ELR (cell line): ENCODE results near the gene WDR20.
A peak's percentile ranks its signal among the peaks of the same experiment; 100 is the strongest.

Experiments used
- DNase-seq: peaks from one replicate; pipeline ENCODE4 v3.0.0-alpha.2; 2015; ENCODE audit warnings: low read depth

The WDR20 gene

DNA sequence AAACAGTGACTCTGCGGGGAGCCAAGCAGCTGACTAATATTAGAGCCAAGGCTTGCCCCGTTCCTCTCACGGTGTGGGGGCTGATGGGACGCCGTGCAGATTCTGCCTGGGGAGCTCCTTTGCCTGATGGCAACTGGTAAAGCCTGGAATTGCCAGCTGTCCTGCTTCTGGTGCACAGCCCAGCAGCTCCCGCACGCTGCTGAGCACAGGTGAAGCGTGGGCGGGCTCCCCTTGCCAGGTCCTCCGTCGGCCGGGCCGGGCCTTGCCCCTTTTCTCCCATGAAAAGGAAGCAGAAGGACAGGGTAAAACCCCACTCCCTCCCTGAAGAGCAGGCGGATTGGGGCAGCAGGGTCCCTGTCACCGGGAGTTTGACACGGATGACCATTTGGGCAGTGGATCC lies 79.0 kb downstream of the WDR20 start:
- no peak for DNase-seq

DNA sequence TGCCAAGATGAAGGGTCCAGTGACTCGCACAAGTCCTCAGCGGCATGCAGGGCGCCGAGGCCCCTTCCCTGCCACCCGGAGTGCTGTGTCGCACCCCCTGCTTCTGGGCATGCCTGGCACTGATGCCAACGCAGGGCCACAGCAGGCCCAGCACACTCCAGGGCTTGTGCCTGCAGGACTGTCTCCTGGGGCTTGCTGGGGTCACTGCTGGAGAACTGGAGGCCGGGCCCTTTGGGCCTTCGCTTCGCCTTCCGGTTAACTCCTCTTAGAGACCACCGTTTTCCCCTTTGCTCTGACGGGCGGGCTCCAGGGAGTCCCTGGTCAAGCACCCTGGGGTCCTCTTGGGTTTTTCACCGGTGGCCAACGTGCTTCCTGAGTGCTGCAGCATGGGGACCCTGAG lies 79.6 kb downstream of the WDR20 start:
- no peak for DNase-seq

DNA sequence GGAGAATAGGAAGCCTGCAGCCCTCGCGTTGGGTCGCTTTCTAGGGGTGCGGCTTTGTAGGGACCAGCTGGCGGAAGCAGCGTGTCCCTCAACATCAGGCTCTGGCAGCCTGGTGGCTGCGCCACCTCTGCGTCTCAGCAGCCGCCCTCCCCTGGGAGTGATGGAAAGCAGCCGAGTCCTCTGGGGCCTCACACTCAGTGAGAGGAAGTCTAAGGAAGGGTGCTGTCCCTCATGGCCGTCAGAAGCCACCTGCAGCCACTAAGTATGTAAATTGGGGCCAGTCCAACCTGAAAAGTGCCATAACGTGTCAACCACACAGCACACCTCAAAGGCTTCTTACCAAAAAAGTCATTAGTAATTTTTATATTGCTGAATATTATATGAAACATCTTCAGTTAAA lies 80.3 kb downstream of the WDR20 start:
- no peak for DNase-seq

DNA sequence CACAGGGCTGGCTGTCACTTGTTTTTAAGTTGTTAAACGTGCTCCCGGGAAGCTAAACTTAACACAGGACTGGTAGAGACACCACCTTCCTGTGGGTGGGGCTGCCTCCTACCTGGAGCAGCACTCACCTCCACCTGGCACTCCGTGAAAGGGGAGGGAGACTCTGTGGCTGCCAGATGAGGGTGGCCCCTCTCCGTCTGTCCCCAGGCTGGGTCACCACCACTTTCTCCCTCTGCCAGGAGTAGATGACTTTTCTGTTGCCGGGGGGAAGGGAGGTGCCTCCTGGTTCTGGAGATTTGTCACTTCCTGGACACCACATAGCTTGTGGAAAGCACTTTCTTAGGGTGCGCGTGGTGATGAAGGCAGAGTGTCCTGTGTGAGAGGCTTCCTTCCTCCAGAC lies 81.3 kb downstream of the WDR20 start:
- DNase-seq = peak; percentile 93

DNA sequence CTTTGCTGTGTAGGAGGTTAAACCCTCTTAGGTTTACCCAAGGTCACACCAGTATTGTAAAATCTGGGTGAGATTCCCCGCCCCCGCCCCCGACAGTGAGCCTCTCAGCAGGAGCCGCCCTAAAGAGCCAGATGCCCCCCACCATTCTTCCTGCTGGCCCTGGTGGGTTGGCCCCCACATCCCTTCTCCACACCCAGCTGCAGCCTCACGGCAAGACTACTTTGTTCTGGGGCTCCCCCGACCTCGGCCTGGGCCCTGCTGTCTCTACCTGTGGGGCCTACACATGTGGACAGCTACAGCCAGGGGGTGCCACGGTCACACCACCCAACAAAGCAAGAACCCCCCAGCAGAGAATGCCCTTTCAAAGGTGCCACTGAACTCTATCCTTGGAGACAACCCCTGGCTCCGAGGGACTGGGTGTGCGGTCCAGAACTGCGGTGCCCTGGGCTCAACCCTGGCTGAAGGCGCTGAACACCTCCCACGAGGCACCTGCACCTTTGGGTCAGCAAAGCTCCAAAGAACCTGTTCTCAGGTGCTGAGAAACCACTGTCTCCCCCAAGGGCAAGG lies 82.4 kb downstream of the WDR20 start:
- DNase-seq = no peak

DNA sequence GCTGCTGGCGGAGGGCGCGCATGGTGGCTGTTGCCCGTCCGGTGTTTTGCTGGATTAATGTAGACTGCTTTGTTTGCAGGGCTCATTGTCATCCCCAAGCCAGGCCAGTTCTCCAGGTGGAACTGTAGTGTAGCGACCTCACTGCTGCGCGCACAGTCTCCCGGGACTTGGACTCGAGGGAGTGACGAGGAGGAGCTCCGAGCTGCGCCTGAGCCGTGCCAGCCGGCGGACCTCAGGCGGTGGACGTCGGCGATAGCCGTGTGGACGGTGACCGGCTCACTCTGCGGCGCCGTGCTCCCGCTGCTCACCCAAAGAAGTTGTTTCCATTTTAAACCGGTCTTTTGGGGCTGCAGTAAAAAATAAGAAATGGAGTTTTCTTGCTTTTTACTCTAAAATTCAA lies 83.1 kb downstream of the WDR20 start:
- DNase-seq = no peak

DNA sequence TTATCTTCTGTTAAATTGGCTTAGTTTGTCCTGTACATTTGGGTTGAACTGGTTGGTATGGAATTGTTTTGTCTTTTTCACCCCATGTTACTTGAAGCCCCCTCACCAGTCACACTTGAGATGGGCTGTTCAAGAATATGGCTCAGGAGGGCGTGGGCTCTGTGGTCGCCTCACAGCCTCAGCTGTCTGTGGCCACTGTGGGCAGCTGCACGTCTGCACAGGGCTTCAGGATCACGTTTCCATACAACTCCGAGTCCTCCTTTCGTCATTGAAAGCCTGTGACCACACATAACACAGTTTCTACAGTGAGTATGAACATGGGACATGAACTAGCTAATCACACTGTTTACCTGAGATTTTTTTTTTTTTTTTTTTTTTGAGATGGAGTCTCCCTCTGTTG lies 84.0 kb downstream of the WDR20 start:
- no peak for DNase-seq

DNA sequence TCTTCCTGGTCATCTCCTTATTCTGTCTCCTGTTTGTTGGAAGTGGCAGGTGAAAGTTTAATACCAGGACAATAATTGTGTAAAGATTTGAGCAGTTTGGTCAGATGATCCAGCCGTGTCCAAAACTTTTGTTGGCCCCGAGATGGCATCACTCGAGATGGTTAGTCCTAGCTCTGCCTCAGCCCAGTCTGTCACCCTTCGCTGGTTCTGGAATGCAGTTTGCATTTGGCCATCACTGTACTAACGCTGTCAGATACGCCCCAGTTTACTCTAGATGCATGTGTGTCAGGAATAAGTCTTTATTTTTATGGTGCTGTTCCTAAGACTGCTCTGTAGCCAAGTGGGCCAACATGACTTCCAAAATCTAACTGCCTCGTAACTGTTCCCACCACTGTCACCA lies 85.7 kb downstream of the WDR20 start:
- no peak for DNase-seq

DNA sequence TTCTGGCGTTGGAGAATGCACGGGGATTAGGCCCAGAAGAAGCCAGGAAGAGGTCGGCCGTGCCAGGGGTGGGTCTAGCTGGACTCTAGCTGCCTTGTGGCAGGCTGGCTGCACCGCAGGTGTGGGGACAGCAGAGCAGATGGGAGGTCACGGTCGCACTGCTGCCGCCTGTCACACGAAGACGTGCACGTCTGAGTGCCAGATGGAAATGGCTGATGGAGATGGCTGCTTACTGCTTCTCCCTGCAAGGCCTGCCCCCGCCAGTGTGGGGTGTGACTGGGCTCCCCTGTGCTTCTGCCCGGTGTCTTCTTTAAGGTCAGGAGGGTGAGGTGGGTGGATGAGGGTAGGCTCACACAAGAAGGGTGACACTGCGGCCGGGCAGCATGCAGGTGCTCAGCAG lies 86.2 kb downstream of the WDR20 start:
- no peak for DNase-seq

DNA sequence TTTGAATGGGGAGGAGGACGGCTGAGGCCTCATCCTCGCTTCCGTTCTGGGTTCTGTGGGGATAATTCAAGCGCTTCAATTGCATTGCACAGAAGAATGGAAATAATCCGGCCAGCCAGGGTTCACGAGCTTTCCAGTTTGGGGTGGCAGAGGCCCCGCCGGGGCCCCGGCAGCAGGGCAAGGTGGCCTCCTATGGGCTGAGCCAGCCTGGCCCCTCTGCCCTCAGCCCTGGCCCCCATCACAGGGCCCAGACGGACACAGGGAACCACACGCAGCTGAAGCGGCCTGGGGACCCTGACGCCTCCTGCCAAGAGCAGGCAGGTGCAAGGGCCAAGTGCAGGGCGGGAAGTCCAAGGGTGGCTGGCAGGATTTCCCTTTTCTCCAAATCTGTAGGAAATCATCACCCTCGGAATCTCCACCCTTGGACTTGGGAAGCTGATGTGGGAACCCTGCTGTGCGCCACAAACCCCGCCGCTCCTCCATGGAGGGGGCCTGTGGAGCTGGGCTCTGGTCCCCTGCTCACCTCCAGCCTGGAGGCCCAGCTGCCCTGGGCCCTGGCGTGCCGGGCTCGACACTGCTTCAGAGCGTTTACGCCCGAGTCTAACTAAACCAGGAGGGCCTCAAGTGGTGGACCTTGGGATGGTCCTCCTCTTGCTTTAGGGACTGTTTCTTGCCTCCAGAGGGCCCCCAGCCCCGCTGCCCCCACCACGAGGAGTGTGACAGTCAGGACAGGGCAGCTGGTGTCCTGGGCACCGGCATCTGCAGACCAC lies 86.8 kb downstream of the WDR20 start:
- no peak for DNase-seq

DNA sequence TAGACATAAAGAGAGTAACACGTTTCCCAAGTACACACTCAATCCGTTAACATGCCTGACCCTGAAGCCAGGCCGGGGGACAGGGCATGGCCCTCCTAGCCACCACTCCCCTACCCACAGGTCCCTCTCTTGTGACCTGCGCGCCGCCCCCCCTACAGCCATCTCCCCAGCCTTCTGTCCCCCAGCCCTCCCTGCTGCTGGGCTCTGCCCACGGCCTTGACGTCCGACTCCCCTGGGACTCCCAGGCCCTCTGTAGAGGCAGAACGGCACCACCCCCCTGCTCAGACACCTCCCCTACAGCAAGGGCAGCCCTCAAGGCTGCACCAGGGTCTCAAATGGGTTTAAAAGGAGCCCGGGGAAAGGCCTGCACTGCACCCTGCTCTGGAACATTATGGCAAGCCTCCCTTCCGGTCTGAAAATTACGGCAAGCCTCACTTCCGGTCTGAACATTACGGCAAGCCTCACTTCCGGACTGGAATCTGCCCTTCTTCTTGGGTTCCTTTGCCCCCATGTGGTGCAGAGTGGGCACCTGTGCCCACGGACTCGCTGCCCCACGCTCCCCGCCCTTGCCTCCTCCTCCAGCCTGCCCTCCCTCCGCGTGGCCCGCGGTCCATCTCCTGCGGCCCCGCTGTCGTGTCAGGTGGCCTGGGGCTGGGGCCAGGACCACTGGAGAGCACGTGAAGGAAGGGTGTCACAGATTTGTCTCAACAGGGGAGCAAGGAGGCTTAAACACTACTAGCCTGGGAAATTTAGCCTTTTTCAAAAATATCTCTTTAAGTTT lies 87.7 kb downstream of the WDR20 start:
- DNase-seq = no peak

DNA sequence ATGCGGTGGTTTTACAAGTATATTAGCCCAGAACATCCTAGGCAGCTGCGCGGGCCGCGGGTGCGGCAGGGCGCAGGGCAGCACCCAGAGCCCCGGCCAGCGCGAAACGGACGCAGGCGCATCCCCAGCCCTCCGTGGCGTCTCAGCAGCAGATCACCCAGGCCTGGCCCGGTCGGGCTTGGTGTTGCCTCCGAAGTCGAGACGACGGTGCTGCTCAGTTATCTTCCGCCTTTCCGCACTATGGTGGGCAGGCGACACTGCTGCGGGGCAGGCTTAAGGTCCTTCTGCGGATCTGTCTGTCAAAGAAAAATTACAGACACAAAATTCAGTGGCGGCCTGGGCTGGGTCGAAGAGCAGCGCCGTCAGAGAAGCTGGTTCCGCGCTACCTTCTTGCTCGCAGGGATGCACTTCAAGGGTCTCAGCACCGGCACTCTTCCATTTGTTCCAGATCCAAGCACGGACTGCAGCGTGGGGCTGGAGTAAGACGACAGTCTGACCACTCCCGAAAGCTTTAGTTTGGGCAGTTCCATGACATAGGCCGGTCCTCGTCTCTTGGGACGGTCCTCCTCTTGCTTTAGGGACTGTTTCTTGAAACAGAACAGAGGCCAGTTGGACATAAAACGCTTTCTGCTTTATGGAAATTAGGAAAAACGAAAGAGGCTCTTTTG lies 89.5 kb downstream of the WDR20 start:
- no peak for DNase-seq

DNA sequence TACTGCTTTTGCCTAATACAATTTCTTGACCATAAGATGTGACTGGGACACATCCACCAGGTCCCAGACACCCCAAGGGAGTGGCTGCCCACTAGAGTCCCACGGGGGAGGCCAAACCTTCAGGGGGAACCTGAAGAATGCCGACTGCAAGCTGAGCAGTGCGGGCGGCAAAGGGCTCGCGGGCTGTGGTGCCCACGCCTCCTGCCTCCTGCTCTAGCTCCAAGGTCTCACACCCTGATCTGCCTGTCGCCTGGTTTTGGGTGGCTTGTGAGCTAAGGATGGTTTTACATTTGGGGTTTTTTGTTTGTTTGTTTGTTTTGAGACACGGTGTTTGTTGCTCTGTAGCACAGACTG lies 90.0 kb downstream of the WDR20 start:
- DNase-seq = no peak

DNA sequence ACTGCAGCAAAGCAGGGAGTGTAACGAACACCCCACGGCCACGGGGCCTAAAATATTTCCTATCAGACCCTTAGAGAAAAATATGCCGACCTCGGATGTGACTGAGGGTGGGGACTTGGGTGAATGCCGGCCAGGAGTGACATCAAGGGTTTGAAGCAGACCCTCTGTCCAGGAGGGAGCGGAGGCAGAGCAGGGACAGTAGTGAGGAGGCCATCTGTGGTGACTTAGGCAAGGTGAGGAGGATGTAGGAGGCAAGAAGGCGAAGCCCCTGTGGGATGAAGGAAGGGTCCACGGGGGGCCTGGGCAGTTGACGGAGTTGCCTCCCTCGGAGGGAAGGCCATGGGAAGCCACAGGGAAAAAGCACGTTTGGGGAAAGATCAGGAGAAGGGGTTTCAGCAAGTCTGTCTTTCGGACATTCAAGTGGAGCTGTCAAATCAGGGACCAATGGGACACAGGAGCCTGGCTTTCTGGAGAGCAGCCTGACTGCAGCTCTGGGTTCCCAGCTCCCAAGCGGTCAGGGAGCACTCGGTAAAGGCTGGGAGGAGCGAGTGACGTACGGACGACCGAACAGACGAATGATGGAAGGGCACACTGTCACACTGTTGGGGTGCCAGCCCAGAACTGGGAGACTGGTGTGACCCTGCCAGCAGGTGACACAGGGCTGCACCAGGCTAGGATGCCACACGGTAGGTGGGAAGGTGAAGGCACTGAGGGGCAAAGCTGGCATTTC lies 90.9 kb downstream of the WDR20 start:
- no peak for DNase-seq

DNA sequence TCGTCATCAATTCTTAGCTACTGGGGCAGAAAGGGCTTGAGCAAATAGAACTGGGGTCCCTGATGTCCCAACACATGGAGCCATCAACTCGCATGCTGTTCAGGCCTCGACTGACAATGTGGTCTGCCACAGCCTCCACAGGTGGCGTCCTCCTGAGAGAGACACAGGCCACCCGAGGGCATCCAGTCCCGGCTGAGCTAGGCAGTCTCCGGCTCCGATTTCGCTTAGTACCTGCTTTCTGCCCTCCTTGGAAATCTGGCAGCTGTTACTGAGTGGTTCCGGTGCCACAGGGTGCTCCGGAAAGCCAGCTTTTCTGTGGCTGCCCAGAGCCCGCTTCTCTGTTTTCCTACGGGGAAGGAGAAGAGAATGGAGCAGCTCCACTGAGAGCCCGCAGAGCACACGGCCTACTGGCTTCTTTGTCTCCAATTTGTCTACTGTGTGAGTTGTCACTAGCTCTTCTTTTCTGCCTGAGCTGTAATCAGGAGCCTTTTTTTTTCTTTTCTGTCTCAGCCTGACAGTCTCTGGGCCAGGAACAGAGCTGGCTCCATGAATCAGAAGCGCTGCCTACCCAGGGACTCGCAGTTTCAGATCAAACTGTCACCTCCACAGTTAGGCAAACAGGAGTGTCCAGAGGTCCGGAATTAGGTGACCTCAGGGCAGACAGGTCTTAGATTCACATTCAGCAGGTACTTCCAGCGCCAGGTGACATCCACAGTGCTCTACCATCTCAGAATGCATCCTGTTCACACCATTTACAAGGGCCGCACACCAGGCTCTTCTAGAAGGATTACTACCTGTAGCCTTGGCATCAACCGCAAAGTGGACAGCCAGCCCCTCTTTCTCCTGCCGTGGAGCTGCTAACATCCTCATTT lies 92.0 kb downstream of the WDR20 start:
- no peak for DNase-seq

DNA sequence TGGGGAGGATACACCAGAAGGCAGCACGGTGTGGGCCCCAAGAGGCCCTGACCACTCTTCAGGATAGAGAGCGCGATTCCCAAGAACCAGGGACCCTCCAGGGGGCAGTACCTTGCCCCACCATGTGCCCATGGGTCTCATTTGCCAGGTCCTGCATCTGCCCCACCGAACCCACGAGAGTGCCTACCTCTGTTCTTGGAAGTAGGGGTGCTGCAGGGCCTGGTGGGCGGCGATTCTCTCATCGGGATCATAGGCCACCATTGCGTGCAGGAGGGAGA lies 92.6 kb downstream of the WDR20 start:
- DNase-seq = no peak

DNA sequence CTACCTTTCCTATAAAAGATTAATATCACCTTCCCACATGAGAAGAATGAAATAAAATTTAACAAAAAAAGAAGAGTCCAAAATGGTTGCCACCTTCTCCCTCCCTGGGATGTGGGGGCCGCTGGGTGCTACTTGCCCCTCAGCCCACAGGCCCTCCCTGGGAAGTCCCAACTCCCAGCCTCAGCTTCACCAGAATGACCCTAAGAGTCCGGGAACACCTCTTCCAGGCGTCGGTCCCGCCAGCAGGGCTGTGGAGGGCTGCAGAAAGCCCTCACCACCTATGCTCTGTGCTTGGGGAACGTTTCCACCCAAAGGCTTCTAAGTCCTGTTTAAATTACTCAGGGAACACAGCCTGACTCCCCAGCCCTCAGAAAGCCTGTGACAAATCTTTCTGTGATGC lies 93.4 kb downstream of the WDR20 start:
- no peak for DNase-seq

DNA sequence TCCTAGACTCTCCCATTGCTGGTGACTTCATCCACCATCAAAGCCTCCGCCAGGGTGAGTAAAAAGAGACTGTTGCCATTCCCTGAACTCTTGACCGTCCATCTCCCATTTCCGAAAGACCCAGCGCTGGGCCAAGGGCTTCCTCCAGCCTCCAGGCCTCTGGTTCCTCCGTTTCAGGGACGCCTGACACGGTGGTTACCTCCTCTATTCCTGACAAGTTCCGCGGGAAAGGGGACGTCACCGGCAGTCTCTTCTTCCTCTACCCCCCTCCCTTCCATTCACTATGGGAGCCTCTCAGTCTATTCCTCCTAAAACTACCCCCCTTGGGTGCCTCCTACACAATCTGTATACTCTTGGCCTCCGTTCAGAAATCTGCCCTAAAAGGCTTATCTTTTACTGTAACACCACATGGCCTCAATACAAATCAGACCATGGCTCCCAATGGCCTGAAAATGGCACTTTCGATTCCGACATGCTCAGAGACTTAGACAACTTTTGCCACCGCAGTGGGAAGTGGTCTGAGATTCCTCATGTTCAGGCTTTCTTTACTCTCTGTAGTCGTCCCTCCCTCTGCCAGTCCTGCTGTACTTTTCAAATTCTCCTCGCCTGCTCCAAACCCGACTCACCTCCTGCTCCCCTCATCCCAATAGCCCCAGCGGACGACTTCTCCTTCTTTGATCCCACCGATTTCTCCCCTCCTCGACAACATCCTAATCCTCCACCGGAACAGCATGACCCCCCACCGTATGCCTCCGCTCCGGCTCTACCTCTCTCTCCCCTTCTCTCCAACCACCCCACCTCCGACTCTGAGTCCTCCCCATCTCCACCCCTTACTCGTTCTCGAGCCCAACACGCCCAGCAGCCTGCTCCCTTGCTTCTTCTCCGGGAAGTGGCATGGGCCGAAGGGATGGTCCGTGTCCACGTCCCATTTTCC lies 94.9 kb downstream of the WDR20 start:
- DNase-seq = no peak

DNA sequence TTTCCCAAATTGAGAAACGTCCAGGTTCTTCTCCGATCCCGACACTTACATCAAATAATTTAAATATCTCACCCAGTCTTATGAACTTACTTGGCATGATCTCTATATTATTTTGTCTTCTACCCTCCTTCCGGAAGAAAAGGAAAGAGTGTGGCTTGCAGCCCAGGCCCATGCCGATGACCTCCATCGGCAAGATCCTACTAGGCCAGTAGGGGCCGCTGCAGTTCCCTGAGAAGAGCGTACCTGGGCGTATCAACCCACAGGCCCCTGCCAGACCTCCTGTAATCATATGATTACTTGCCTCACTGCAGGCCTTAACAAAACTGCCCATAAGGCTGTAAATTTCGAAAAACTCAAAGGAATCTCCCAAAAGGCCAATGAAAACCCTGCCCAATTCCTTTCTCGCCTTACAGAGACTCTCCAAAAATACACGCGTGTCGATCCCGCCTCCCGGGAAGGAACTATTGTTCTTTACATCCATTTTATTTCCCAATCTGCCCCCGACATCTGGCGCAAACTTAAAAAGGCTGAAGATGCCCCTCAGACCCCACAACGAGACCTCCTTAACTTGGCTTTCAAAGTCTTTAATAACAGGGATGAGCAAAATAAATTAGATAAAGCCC lies 95.7 kb downstream of the WDR20 start:
- DNase-seq = peak; percentile 91

DNA sequence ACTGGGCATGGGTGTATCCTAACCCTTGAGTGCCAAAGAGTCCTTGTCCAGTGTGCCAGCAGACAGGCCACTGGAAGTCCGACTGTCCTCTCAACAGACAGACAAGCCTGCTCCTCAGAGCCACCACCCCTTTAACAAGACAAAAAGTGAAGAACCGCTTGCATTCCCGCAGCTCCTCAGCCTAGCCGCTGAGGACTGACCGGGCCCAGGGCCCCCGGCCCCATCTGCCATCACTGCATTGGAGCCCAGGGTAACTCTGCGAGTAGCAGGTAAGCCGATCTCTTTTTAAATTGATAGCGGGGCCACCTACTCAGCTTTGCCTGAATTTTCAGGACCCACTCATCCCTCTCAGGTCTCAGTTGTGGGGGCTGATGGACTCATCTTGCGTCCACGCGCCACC lies 96.3 kb downstream of the WDR20 start:
- no peak for DNase-seq
